HepG2 (cell line): ENCODE measurements around the gene CACNA1D. TPM values are rescaled to one million over a fixed set of nuclear protein-coding genes. Genes with fewer than 3 reads are reported as not detected.

Source experiments
- ATAC-seq: fragments of 200-7000 bp; cut with Tn5 transposase; 3 replicates; pipeline ENCODE4 v1.9.1; 2020; ENCODE audit warnings: mild to moderate bottlenecking, moderate library complexity
- BruUV-seq: library from RNA; stranded (reverse); fragments of 400-500 nt; replicated peaks from 2 replicates; lab custom pipeline; 2021; lab: Mats Ljungman, UMichigan
- CTCF ChIA-PET: fragments of 300-600 bp; formaldehyde crosslinking; extraction: SDS; loops from one replicate; lab custom pipeline; 2021; ENCODE audit warnings: low total read pairs, inconsistent platforms, low intra/inter-chr PET ratio; lab: Yijun Ruan, JAX
- POLR2A ChIA-PET: fragments of 350-600 bp; sonication (Branson Sonifier 250); formaldehyde crosslinking; loops from one replicate; lab custom pipeline; 2020; ENCODE audit warnings: antibody characterized with exemption, inconsistent platforms; lab: Yijun Ruan, JAX
- DNase-seq: peaks from one replicate; pipeline ENCODE4 v3.0.0-alpha.2; 2015; ENCODE audit warnings: low spot score
- FAIRE-seq: peaks from 3 replicates; lab custom pipeline; 2011; peaks lifted over from hg19 to GRCh38; lab: Jason Lieb, UNC
- H2AFZ ChIP-seq: one replicate; pipeline ENCODE4 v1.6.1; 2011; ENCODE audit warnings: low read length, inconsistent platforms
- H3K27ac ChIP-seq: fragments of 300-600 bp; 3 replicates; pipeline ENCODE4 v1.8.0; 2011; ENCODE audit warnings: mixed run types, mild to moderate bottlenecking, mixed read lengths, low read length, inconsistent platforms; ENCODE audit not compliant: insufficient read depth; ENCODE audit errors: extremely low read length
- H3K27me3 ChIP-seq, 2 experiments: fragments of 200-600 bp in 1 of 2; 2 replicates in 1 of 2; 3 replicates in 1 of 2; pipeline versions ENCODE4 v1.6.0 to v1.8.0; 2011; ENCODE audit warnings: low read length in 2 of 2, mild to moderate bottlenecking in 2 of 2, moderate library complexity in 2 of 2, inconsistent platforms in 1 of 2; ENCODE audit not compliant: insufficient read depth in 2 of 2, control insufficient read depth in 1 of 2
- H3K36me3 ChIP-seq, 2 experiments: fragments of 200-600 bp in 1 of 2; replicated peaks in 1 of 2; 2 replicates in 1 of 2; 3 replicates in 1 of 2; pipeline versions ENCODE4 v1.5.1 to v1.8.0; 2011; ENCODE audit warnings: low read length in 2 of 2, inconsistent platforms in 1 of 2; ENCODE audit not compliant: insufficient read depth in 2 of 2, control insufficient read depth in 1 of 2
- H3K4me1 ChIP-seq: 2 replicates; pipeline ENCODE4 v1.5.1; 2012; ENCODE audit warnings: low read length, inconsistent platforms; ENCODE audit not compliant: insufficient read depth
- H3K4me2 ChIP-seq: 2 replicates; pipeline ENCODE4 v1.6.0; 2011; ENCODE audit warnings: low read depth, low read length, inconsistent platforms
- H3K4me3 ChIP-seq, 3 experiments: fragments of 200-600 bp in 1 of 3; sonication (generic), shearing (Covaris generic) in 1 of 3; replicated peaks in 1 of 3; 2 replicates each; pipeline ENCODE4 v1.5.1; 2011 to 2016; ENCODE audit warnings: low read length in 3 of 3, inconsistent platforms in 2 of 3, low read depth in 2 of 3, mild to moderate bottlenecking in 2 of 3, control low read depth in 1 of 3, mixed read lengths in 1 of 3; ENCODE audit not compliant: insufficient read depth in 1 of 3
- H3K79me2 ChIP-seq: one replicate; pipeline ENCODE4 v1.6.1; 2011; ENCODE audit warnings: low read length, inconsistent platforms; ENCODE audit not compliant: insufficient read depth
- H3K9ac ChIP-seq: 2 replicates; pipeline ENCODE4 v1.6.0; 2011; ENCODE audit warnings: mild to moderate bottlenecking, low read depth, low read length, inconsistent platforms; ENCODE audit not compliant: insufficient read depth
- H3K9me3 ChIP-seq: 2 replicates; pipeline ENCODE4 v1.5.1; 2012; ENCODE audit warnings: mild to moderate bottlenecking, low read length
- H4K20me1 ChIP-seq: 2 replicates; pipeline ENCODE4 v1.6.0; 2011; ENCODE audit warnings: inconsistent platforms, mild to moderate bottlenecking, low read length, moderate library complexity; ENCODE audit not compliant: insufficient read depth
- AHR ChIP-seq: IDR thresholded peaks from 2 replicates; pipeline ENCODE4 v1.6.1; 2018; ENCODE audit warnings: missing genetic modification reagents, missing compliant biosample characterization
- ARNT ChIP-seq: fragments of 450-650 bp; IDR thresholded peaks from 2 replicates; pipeline ENCODE4 v1.6.1; 2017
- ATF1 ChIP-seq: IDR thresholded peaks from 2 replicates; pipeline ENCODE4 v1.6.1; 2016; ENCODE audit warnings: mild to moderate bottlenecking, control low read depth
- ATF7-NPFF ChIP-seq: sonication (generic); formaldehyde crosslinking; IDR thresholded peaks from 2 replicates; pipeline ENCODE4 v1.8.1; 2023; ENCODE audit warnings: mild to moderate bottlenecking, low read depth, missing genetic modification reagents, moderate library complexity
- E2F5 ChIP-seq: sonication (generic); formaldehyde crosslinking; conservative IDR thresholded peaks from 2 replicates; pipeline ENCODE4 v1.4.0; 2020; ENCODE audit warnings: missing genetic modification reagents
- ELF1 ChIP-seq: sonication (generic); formaldehyde crosslinking; IDR thresholded peaks from 2 replicates; pipeline ENCODE4 v1.4.0; 2020; ENCODE audit warnings: missing genetic modification reagents
- FOXK1 ChIP-seq: sonication (generic); formaldehyde crosslinking; IDR thresholded peaks from 2 replicates; pipeline ENCODE4 v1.4.0; 2020; ENCODE audit warnings: low read depth, missing genetic modification reagents, borderline replicate concordance
- IRX3 ChIP-seq: sonication (generic); formaldehyde crosslinking; IDR thresholded peaks from 2 replicates; pipeline ENCODE4 v1.8.1; 2023; ENCODE audit warnings: mild to moderate bottlenecking, low read depth, missing genetic modification reagents, borderline replicate concordance
- MED8 ChIP-seq: sonication (generic); formaldehyde crosslinking; IDR thresholded peaks from 2 replicates; pipeline ENCODE4 v1.8.1; 2023; ENCODE audit warnings: mild to moderate bottlenecking, missing genetic modification reagents; ENCODE audit not compliant: insufficient replicate concordance
- MEF2D ChIP-seq: sonication (generic); formaldehyde crosslinking; IDR thresholded peaks from 2 replicates; pipeline ENCODE4 v1.5.1; 2020; ENCODE audit warnings: mild to moderate bottlenecking, missing genetic modification reagents
- PCBP2 ChIP-seq: fragments of 200-400 bp; formaldehyde crosslinking; optimal IDR thresholded peaks from 2 replicates; pipeline ENCODE3; 2018; ENCODE audit warnings: low read length, low read depth; ENCODE audit not compliant: poor library complexity, severe bottlenecking
- TIGD3 ChIP-seq: sonication (generic); formaldehyde crosslinking; IDR thresholded peaks from 2 replicates; pipeline ENCODE4 v1.5.1; 2020; ENCODE audit warnings: mild to moderate bottlenecking, missing genetic modification reagents, borderline replicate concordance
- ZBTB3 ChIP-seq: sonication (generic); formaldehyde crosslinking; IDR thresholded peaks from 2 replicates; pipeline ENCODE4 v1.4.0; 2020; ENCODE audit warnings: low read depth, mild to moderate bottlenecking, moderate library complexity, missing genetic modification reagents, borderline replicate concordance
- ZIK1 ChIP-seq: sonication (generic); formaldehyde crosslinking; IDR thresholded peaks from 2 replicates; pipeline ENCODE4 v1.5.0; 2020; ENCODE audit warnings: mild to moderate bottlenecking, low read depth, missing genetic modification reagents, borderline replicate concordance
- ZNF10 ChIP-seq: sonication (generic); formaldehyde crosslinking; IDR thresholded peaks from 2 replicates; pipeline ENCODE4 v1.4.0; 2020; ENCODE audit warnings: mild to moderate bottlenecking, low read depth, missing genetic modification reagents, borderline replicate concordance
- ZNF143 ChIP-seq: sonication (generic); formaldehyde crosslinking; IDR thresholded peaks from 2 replicates; pipeline ENCODE4 v1.4.0; 2020; ENCODE audit warnings: missing genetic modification reagents
- ZNF276 ChIP-seq: sonication (generic); formaldehyde crosslinking; IDR thresholded peaks from 2 replicates; pipeline ENCODE4 v1.4.0; 2020; ENCODE audit warnings: mild to moderate bottlenecking, low read depth, missing genetic modification reagents
- ZNF670 ChIP-seq: sonication (generic); formaldehyde crosslinking; IDR thresholded peaks from 2 replicates; pipeline ENCODE4 v1.8.0; 2022; ENCODE audit warnings: mild to moderate bottlenecking, missing genetic modification reagents, borderline replicate concordance
- ZNF704 ChIP-seq: sonication (generic); formaldehyde crosslinking; IDR thresholded peaks from 2 replicates; pipeline ENCODE4 v1.8.1; 2023; ENCODE audit warnings: mild to moderate bottlenecking, inconsistent platforms, moderate library complexity, missing genetic modification reagents, borderline replicate concordance
- ZNF891 ChIP-seq: sonication (generic); formaldehyde crosslinking; IDR thresholded peaks from 2 replicates; pipeline ENCODE4 v1.5.0; 2020; ENCODE audit warnings: mild to moderate bottlenecking, missing genetic modification reagents
- WGBS: methylation state at CpG from one replicate; pipeline ENCODE4 v1.1.6; 2017; ENCODE audit warnings: low lambda C conversion rate; 5-methylcytosine and 5-hydroxymethylcytosine counted together
- in situ Hi-C: cut with HindIII; loops from 2 replicates; pipeline ENCODE4 v1.10.0; 2017; ENCODE audit warnings: low pct_unique_long_range_greater_than_20kb; ENCODE audit not compliant: extremely low pct_ligation_motif_present
- intact Hi-C: fragments of 100-400 bp; cut with micrococcal nuclease; formaldehyde crosslinking; loops from one replicate; pipeline ENCODE4 v1.10.0; 2022; ENCODE audit not compliant: unreplicated experiment
- polyA plus RNA-seq, 8 experiments: library from polyadenylated mRNA; depleted of rRNA in 3 of 8; stranded (reverse) in 7 of 8; unstranded in 1 of 8; fragments of >200 nt; fragmentation: Illumina TruSeq in 4 of 8; extraction: Trizol in 4 of 8; gene quantifications; 2 replicates each; pipeline versions ENCODE4 v1.2.1 to v1.2.3, GENCODE V29; 2011 to 2016; ENCODE audit warnings: low read depth in 4 of 8, missing spikeins in 1 of 8, mixed read lengths in 1 of 8; ENCODE audit not compliant: insufficient read depth in 1 of 8
- total RNA-seq, 5 experiments: library from RNA; depleted of rRNA; stranded (reverse); fragments of >200 nt; fragmentation: Illumina TruSeq; extraction: Trizol; gene quantifications; 2 replicates each; pipeline ENCODE4 v1.2.3, GENCODE V29; 2016; ENCODE audit warnings: low read depth in 1 of 5

The CACNA1D gene
- total and polyA plus RNA-seq, 2 of the 13 experiments (the other 11 are each of a cell fraction or from before 2014, with no cell fraction given) = 0.26 to 0.38 TPM

GRCh38 chr3:53501178-53501577, 6.8 kb downstream of the CACNA1D start:
- DNase-seq (no peak), ATAC-seq (no peak), FAIRE-seq (no peak)
- in situ Hi-C loops = no loop called here
- no TSS peak for BruUV-seq
- CTCF ChIA-PET = interaction anchor here (2.7 kb wide), 1 partner anchor 126 kb away, joined by 34 read pairs; no protein-coding TSS in a partner anchor
- no peaks in the 10 kb centered on the region for H3K79me2 ChIP-seq
- H3K27ac ChIP-seq = no peak overlapping the region
- POLR2A ChIA-PET = no interaction called here
- WGBS = 84% methylated on average over 8 of the region's 8 CpGs
- no peak for TF ChIP-seq ZNF10 (CRISPR knock-in tag)
- no peak for TF ChIP-seq ATF1 (CRISPR knock-in tag)
- TF ChIP-seq MEF2D = no peak
- TF ChIP-seq ZNF670 (CRISPR knock-in tag) = no peak
- no peak for TF ChIP-seq FOXK1
- no peak for TF ChIP-seq MED8 (CRISPR knock-in tag)
- TF ChIP-seq AHR = no peak
- no peak for TF ChIP-seq ELF1 (CRISPR knock-in tag)
- no peak for TF ChIP-seq ZIK1 (CRISPR knock-in tag)
- no peak for TF ChIP-seq ZNF704
- no peak for TF ChIP-seq ZNF143 (CRISPR knock-in tag)
- TF ChIP-seq TIGD3 (CRISPR knock-in tag) = no peak
- no peak for TF ChIP-seq IRX3 (CRISPR knock-in tag)
- TF ChIP-seq E2F5 (CRISPR knock-in tag) = no peak
- TF ChIP-seq PCBP2 = no peak
- no peak for TF ChIP-seq ATF7-NPFF (CRISPR knock-in tag)
- TF ChIP-seq ZNF276 (CRISPR knock-in tag) = no peak
- no peak for TF ChIP-seq ZBTB3 (CRISPR knock-in tag)
- no peak for TF ChIP-seq ARNT
- no peak for TF ChIP-seq ZNF891
- no peaks in the 10 kb centered on the region for H3K36me3 ChIP-seq
- no peaks in the 10 kb centered on the region for H4K20me1 ChIP-seq
- intact Hi-C loops = no loop called here
- no peak overlapping the region for H2AFZ ChIP-seq
- no peak overlapping the region for H3K9ac ChIP-seq
- no peaks in the 10 kb centered on the region for H3K9me3 ChIP-seq
- no peak overlapping the region for H3K4me3 ChIP-seq
- no peak overlapping the region for H3K4me2 ChIP-seq
- H3K27me3 ChIP-seq = peaks cover 0 to 4% of the 10 kb centered on the region in 2 experiments; a peak in 2 of 5 replicates
- peaks cover 19% of the 10 kb centered on the region for H3K4me1 ChIP-seq
